ENCODE results near the gene GPD2.

DNA sequence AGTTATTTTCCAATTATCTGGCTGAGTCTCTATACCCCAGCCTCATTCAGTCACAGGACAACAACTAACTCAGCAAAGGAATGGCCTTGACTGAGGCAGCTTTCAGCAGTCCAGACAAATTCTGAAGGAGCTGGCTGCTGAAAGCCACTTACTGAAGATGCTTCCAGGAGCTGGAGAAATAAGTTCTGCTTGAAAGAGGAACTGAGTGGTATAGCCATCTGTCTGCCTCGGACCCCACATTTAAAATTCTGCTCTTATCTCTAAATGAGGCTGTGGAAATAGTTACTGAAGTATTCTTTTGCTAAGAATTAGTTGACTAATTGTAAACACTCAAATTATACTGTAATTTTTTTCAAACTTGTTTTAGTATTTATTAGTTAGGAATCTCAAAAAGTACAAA lies 9.1 kb upstream of the GPD2 start:
- TF ChIP-seq POLR2A (IDR thresholded peaks at IDR 0.05) (no peak), EP300 (IDR thresholded peaks at IDR 0.05) (no peak), POLR2AphosphoS5 (IDR thresholded peaks at IDR 0.05) (no peak)
- TF ChIP-seq, protein P1, sequence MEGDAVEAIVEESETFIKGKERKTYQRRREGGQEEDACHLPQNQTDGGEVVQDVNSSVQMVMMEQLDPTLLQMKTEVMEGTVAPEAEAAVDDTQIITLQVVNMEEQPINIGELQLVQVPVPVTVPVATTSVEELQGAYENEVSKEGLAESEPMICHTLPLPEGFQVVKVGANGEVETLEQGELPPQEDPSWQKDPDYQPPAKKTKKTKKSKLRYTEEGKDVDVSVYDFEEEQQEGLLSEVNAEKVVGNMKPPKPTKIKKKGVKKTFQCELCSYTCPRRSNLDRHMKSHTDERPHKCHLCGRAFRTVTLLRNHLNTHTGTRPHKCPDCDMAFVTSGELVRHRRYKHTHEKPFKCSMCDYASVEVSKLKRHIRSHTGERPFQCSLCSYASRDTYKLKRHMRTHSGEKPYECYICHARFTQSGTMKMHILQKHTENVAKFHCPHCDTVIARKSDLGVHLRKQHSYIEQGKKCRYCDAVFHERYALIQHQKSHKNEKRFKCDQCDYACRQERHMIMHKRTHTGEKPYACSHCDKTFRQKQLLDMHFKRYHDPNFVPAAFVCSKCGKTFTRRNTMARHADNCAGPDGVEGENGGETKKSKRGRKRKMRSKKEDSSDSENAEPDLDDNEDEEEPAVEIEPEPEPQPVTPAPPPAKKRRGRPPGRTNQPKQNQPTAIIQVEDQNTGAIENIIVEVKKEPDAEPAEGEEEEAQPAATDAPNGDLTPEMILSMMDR (IDR thresholded peaks at IDR 0.05) = no peak
